ENCODE results near the gene CEP350.

Gene CEP350

GRCh38 chr1:180026556-180026955, 71.9 kb downstream of the CEP350 start:
- no peak overlapping the region for H3K4me3 ChIP-seq (IDR thresholded peaks at IDR 0.05; ENCODE audit: insufficient read depth, low read depth, low read length)
- H2AFZ ChIP-seq (ENCODE audit: low read depth) = no peak overlapping the region
- H3K27ac ChIP-seq = no peak overlapping the region
- H3K36me3 ChIP-seq (ENCODE audit: insufficient read depth) = peaks cover 13% of the 10 kb centered on the region; the same call in 1 of the 2 replicates
- no peaks in the 10 kb centered on the region for H4K20me1 ChIP-seq (ENCODE audit: insufficient read depth)
- H3K4me1 ChIP-seq (ENCODE audit: low read depth, poor library complexity, severe bottlenecking) = peaks cover 15% of the 10 kb centered on the region
- TF ChIP-seq CTCF (conservative IDR thresholded peaks at IDR 0.05; ENCODE audit: low read depth, low read length) = no peak
- no peak overlapping the region for H3K4me2 ChIP-seq
- H3K27me3 ChIP-seq (ENCODE audit: insufficient read depth, low read depth) = no peaks in the 10 kb centered on the region
- no peak overlapping the region for H3K9ac ChIP-seq
- H3K79me2 ChIP-seq (ENCODE audit: insufficient read depth, low read depth) = no peaks in the 10 kb centered on the region

- no peak overlapping the region for H3K9ac ChIP-seq
- H3K4me3 ChIP-seq (IDR thresholded peaks at IDR 0.05; ENCODE audit: insufficient read depth, low read depth, low read length) = no peak overlapping the region
- TF ChIP-seq CTCF (conservative IDR thresholded peaks at IDR 0.05; ENCODE audit: low read depth, low read length) = no peak
- no peak overlapping the region for H3K4me2 ChIP-seq
- H3K36me3 ChIP-seq (ENCODE audit: insufficient read depth) = peaks cover 6% of the 10 kb centered on the region; the same call in 1 of the 2 replicates
- no peaks in the 10 kb centered on the region for H3K27me3 ChIP-seq (ENCODE audit: insufficient read depth, low read depth)
- no peaks in the 10 kb centered on the region for H4K20me1 ChIP-seq (ENCODE audit: insufficient read depth)
- H3K4me1 ChIP-seq (ENCODE audit: low read depth, poor library complexity, severe bottlenecking) = peaks cover 15% of the 10 kb centered on the region
- no peak overlapping the region for H2AFZ ChIP-seq (ENCODE audit: low read depth)
- no peak overlapping the region for H3K27ac ChIP-seq
- no peaks in the 10 kb centered on the region for H3K79me2 ChIP-seq (ENCODE audit: insufficient read depth, low read depth)
Observed at GRCh38 chr1:180027949-180028445, 73.4 kb downstream of the CEP350 start.

GRCh38 chr1:180028864-180029263, 74.3 kb downstream of the CEP350 start:
- no peak overlapping the region for H3K9ac ChIP-seq
- no peaks in the 10 kb centered on the region for H3K27me3 ChIP-seq (ENCODE audit: insufficient read depth, low read depth)
- peaks cover 15% of the 10 kb centered on the region for H3K4me1 ChIP-seq (ENCODE audit: low read depth, poor library complexity, severe bottlenecking)
- H3K27ac ChIP-seq = no peak overlapping the region
- no peak overlapping the region for H3K4me3 ChIP-seq (IDR thresholded peaks at IDR 0.05; ENCODE audit: insufficient read depth, low read depth, low read length)
- no peak overlapping the region for H2AFZ ChIP-seq (ENCODE audit: low read depth)
- H3K79me2 ChIP-seq (ENCODE audit: insufficient read depth, low read depth) = no peaks in the 10 kb centered on the region
- TF ChIP-seq CTCF (conservative IDR thresholded peaks at IDR 0.05; ENCODE audit: low read depth, low read length) = no peak
- H3K36me3 ChIP-seq (ENCODE audit: insufficient read depth) = peaks cover 3% of the 10 kb centered on the region; the same call in 1 of the 2 replicates
- no peaks in the 10 kb centered on the region for H4K20me1 ChIP-seq (ENCODE audit: insufficient read depth)
- no peak overlapping the region for H3K4me2 ChIP-seq

- Histone ChIP-seq H3K79me2 (ENCODE audit: insufficient read depth, low read depth) (no peaks in the 10 kb centered on the region), H3K27me3 (ENCODE audit: insufficient read depth, low read depth) (no peaks in the 10 kb centered on the region), H3K4me2 (no peak overlapping the region), H3K36me3 (ENCODE audit: insufficient read depth) (peaks cover 8% of the 10 kb centered on the region; the same call in 1 of the 2 replicates), H3K4me3 (IDR thresholded peaks at IDR 0.05; ENCODE audit: insufficient read depth, low read depth, low read length) (no peak overlapping the region), H4K20me1 (ENCODE audit: insufficient read depth) (no peaks in the 10 kb centered on the region), H3K27ac (no peak overlapping the region), H3K9ac (no peak overlapping the region), H3K4me1 (ENCODE audit: low read depth, poor library complexity, severe bottlenecking) (peaks cover 15% of the 10 kb centered on the region), H2AFZ (ENCODE audit: low read depth) (no peak overlapping the region)
- TF ChIP-seq CTCF (conservative IDR thresholded peaks at IDR 0.05; ENCODE audit: low read depth, low read length) = no peak
Observed at GRCh38 chr1:180029524-180030135, 75.0 kb downstream of the CEP350 start.

Data from KMS-11 (cell line).